ENCODE measurements around the gene TSPAN18. TPM values are rescaled to one million over a fixed set of nuclear protein-coding genes. Genes with fewer than 3 reads are reported as not detected.

Gene TSPAN18
- total RNA-seq, 4 donors from 2014 or later: 0.95 to 4.5 (median 2.3) TPM

GRCh38 chr11:44877571-44878497 lies 151.1 kb downstream of the TSPAN18 start:
- DNase-seq (ENCODE audit: low spot score in 2 of 2): no peak
- TF ChIP-seq, protein P1, sequence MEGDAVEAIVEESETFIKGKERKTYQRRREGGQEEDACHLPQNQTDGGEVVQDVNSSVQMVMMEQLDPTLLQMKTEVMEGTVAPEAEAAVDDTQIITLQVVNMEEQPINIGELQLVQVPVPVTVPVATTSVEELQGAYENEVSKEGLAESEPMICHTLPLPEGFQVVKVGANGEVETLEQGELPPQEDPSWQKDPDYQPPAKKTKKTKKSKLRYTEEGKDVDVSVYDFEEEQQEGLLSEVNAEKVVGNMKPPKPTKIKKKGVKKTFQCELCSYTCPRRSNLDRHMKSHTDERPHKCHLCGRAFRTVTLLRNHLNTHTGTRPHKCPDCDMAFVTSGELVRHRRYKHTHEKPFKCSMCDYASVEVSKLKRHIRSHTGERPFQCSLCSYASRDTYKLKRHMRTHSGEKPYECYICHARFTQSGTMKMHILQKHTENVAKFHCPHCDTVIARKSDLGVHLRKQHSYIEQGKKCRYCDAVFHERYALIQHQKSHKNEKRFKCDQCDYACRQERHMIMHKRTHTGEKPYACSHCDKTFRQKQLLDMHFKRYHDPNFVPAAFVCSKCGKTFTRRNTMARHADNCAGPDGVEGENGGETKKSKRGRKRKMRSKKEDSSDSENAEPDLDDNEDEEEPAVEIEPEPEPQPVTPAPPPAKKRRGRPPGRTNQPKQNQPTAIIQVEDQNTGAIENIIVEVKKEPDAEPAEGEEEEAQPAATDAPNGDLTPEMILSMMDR (IDR thresholded peaks at IDR 0.05): no peak
- TF ChIP-seq POLR2A (IDR thresholded peaks at IDR 0.05): no peak
- intact Hi-C loops (cut with DNase I; ENCODE audit: low total_unique reads): no loop called here
- WGBS, 2 donors: 52 to 57% methylated on average over 26 of the region's 26 CpGs
- H3K4me3 ChIP-seq (ENCODE audit: low read depth, poor library complexity, severe bottlenecking): no peak overlapping the region

- H3K4me3 ChIP-seq (ENCODE audit: low read depth, poor library complexity, severe bottlenecking): no peak overlapping the region
- TF ChIP-seq, protein P1 (IDR thresholded peaks at IDR 0.05): no peak
- no peak for TF ChIP-seq POLR2A (IDR thresholded peaks at IDR 0.05)
- 82 to 90% methylated on average over 6 of the region's 6 CpGs for WGBS, 2 donors
- intact Hi-C loops (cut with DNase I; ENCODE audit: low total_unique reads): no loop called here
- no peak for DNase-seq (ENCODE audit: low spot score in 2 of 2)
Measured at GRCh38 chr11:44878711-44879110, 151.9 kb downstream of the TSPAN18 start.

GRCh38 chr11:44879432-44879831 lies 152.7 kb downstream of the TSPAN18 start:
- DNase-seq (ENCODE audit: low spot score in 2 of 2): no peak
- 94 to 98% methylated on average over 7 of the region's 7 CpGs for WGBS, 2 donors
- TF ChIP-seq, protein P1 (IDR thresholded peaks at IDR 0.05): no peak
- no peak for TF ChIP-seq POLR2A (IDR thresholded peaks at IDR 0.05)

DNA sequence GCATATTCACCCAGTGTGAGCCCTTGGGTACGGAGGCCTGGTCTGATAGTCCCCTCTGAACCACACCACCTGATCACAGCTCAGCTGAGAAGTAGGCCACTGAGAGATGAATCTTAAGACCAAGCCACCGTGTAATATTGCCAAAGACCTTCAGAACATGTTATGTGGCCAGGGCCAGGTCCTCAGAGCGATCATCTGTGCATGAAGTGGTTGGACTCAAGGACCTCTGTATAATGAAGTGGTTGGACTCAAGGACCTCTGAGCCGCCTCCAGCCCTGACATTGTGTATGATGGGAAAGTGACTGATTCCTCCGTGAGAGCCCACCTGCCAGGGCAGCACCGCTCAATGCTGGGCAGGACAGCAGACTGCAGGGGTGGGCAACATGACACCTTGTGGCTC lies 153.7 kb downstream of the TSPAN18 start:
- no peak for DNase-seq (ENCODE audit: low spot score in 2 of 2)
- WGBS, 2 donors: 90% methylated on average over 6 of the region's 6 CpGs
- no peak overlapping the region for H3K4me3 ChIP-seq (ENCODE audit: low read depth, poor library complexity, severe bottlenecking)
- no peak for TF ChIP-seq POLR2A (IDR thresholded peaks at IDR 0.05)
- TF ChIP-seq, protein P1 (IDR thresholded peaks at IDR 0.05): no peak
- intact Hi-C loops (cut with DNase I; ENCODE audit: low total_unique reads): no loop called here

More at GRCh38 chr11:44879432-44879831, 152.7 kb downstream of the TSPAN18 start:
- intact Hi-C loops (cut with DNase I; ENCODE audit: low total_unique reads): no loop called here
- H3K4me3 ChIP-seq (ENCODE audit: low read depth, poor library complexity, severe bottlenecking): no peak overlapping the region

DNA sequence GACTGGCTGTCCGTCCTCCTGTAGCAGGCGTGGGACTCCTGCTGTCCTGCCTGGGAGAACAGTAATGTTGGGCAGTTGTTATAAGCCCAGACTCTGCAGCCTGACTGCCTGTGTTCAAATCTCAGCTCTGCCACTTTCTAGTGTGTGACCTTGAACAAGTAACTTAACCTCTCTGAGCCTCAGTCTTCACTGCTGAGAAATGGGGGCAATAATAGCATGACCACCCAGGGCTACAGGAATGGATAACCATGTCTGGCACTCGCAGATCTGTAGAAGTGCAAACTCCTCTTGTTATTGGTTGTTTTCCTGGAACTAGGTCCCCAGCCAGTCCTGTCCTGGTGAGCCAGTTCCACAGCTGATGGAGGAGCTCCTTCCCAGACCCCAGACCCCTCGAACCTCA lies 154.2 kb downstream of the TSPAN18 start:
- H3K4me3 ChIP-seq (ENCODE audit: low read depth, poor library complexity, severe bottlenecking): no peak overlapping the region
- no peak for DNase-seq (ENCODE audit: low spot score in 2 of 2)
- intact Hi-C loops (cut with DNase I; ENCODE audit: low total_unique reads): no loop called here
- TF ChIP-seq POLR2A (IDR thresholded peaks at IDR 0.05): no peak
- 87 to 93% methylated on average over 4 of the region's 4 CpGs for WGBS, 2 donors

- WGBS, 2 donors: 54 to 57% methylated on average over 6 of the region's 6 CpGs
- TF ChIP-seq POLR2A (IDR thresholded peaks at IDR 0.05): no peak
- TF ChIP-seq, protein P1 (IDR thresholded peaks at IDR 0.05): no peak
- no peak overlapping the region for H3K4me3 ChIP-seq (ENCODE audit: low read depth, poor library complexity, severe bottlenecking)
- intact Hi-C loops (cut with DNase I; ENCODE audit: low total_unique reads): no loop called here
- DNase-seq (ENCODE audit: low spot score in 2 of 2): no peak
Measured at GRCh38 chr11:44883277-44883676, 156.5 kb downstream of the TSPAN18 start.
